Neutrophil (primary cell): ENCODE measurements around the gene WFDC1.

Source experiments
- H3K27ac ChIP-seq: fragments of 200-600 bp; sonication (generic); 2 replicates; pipeline ENCODE4 v1.5.1; 2016; ENCODE audit warnings: mild to moderate bottlenecking, moderate library complexity
- H3K27me3 ChIP-seq: fragments of 200-600 bp; sonication (generic); 2 replicates; pipeline ENCODE4 v1.6.0; 2016; ENCODE audit warnings: mild to moderate bottlenecking
- H3K36me3 ChIP-seq: fragments of 200-600 bp; sonication (generic); 2 replicates; pipeline ENCODE4 v1.5.1; 2017
- H3K4me1 ChIP-seq, 2 experiments: fragments of 200-600 bp in 1 of 2; sonication (generic) in 1 of 2; 1 replicate in 1 of 2; 2 replicates in 1 of 2; pipeline versions ENCODE4 v1.5.1 to v1.6.1; 2013 to 2016; ENCODE audit warnings: low read depth in 1 of 2, low read length in 1 of 2, mild to moderate bottlenecking in 1 of 2, moderate library complexity in 1 of 2; ENCODE audit not compliant: control insufficient read depth in 1 of 2, insufficient read depth in 1 of 2
- H3K4me3 ChIP-seq, 2 experiments: fragments of 200-600 bp in 1 of 2; sonication (generic) in 1 of 2; 1 replicate in 1 of 2; 2 replicates in 1 of 2; pipeline ENCODE4 v1.5.1; 2013 to 2016; ENCODE audit warnings: low read depth in 1 of 2, low read length in 1 of 2, mild to moderate bottlenecking in 1 of 2, moderate library complexity in 1 of 2
- H3K9me3 ChIP-seq: fragments of 200-600 bp; sonication (generic); 2 replicates; pipeline ENCODE4 v1.5.1; 2016
- TF ChIP-seq, protein P1 (sequence below): fragments of 200-600 bp; sonication (generic); IDR thresholded peaks from 2 replicates; pipeline ENCODE4 v1.5.1; 2016; ENCODE audit warnings: antibody characterized with exemption

The WFDC1 gene

DNA sequence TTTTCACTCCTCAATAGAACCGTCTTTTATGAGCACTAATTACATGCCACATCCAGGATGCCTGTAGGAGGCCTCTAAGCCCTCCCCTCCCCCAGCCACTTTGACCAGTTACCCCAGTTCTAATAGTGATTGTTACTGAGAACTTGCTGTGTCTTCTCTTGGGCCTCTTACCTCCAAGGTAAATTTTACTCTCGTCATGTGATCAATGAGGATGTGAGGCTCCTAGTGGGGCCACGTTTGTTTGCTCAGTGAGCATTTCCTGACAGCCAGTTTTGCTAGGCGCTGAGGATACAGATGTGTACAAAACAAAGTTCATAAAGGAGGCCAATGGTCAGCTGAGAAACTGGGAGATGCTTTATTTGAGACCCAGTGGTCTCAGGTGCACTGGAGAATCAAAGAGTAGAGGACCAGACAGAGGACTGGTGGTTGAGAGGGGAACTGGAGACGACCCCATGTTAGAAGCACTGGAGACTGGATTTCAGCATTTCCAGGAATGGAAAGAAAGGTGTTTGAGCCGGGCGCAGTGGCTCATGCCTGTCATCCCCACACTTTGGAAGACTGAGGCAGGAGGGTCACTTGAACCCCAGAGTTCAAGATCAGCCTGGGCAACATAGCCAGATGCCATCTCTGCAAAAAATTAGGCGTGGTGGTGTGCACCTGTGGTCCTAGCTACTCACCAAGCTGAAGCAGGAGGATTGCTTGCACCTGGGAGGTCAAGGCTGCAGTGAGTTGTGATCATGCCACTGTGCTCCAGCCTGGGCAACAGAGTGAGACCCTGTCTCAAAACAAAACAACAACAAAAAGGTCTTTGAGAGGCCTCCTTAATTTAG, 76.3 kb downstream of the WFDC1 start:
- no peaks in the 10 kb centered on the region for H3K36me3 ChIP-seq
- peak overlapping the region; percentile 63 for H3K27ac ChIP-seq
- H3K4me1 ChIP-seq, result peaks cover 85 to 91% of the 10 kb centered on the region in 2 experiments
- peaks cover 15% of the 10 kb centered on the region for H3K27me3 ChIP-seq
- TF ChIP-seq, protein P1, sequence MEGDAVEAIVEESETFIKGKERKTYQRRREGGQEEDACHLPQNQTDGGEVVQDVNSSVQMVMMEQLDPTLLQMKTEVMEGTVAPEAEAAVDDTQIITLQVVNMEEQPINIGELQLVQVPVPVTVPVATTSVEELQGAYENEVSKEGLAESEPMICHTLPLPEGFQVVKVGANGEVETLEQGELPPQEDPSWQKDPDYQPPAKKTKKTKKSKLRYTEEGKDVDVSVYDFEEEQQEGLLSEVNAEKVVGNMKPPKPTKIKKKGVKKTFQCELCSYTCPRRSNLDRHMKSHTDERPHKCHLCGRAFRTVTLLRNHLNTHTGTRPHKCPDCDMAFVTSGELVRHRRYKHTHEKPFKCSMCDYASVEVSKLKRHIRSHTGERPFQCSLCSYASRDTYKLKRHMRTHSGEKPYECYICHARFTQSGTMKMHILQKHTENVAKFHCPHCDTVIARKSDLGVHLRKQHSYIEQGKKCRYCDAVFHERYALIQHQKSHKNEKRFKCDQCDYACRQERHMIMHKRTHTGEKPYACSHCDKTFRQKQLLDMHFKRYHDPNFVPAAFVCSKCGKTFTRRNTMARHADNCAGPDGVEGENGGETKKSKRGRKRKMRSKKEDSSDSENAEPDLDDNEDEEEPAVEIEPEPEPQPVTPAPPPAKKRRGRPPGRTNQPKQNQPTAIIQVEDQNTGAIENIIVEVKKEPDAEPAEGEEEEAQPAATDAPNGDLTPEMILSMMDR, result no peak
- H3K4me3 ChIP-seq, result no peak overlapping the region
- no peaks in the 10 kb centered on the region for H3K9me3 ChIP-seq

DNA sequence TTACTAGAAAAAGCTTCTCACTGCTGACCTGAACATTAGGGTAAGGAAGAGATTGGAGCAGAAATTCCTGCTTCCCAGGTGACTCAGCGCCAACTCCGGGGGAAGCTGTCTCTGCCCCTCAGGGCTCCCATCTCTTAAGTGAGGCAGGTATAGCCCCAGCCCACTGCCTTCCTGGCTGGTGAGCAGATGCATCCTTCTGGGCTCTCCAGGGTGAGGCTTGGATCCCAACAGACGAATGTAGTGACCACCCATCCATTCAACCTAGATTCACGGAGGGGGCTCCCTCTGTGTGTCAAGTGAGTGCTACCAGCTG, 76.8 kb downstream of the WFDC1 start:
- Histone ChIP-seq H3K9me3 (no peaks in the 10 kb centered on the region), H3K4me3 (no peak overlapping the region), H3K27ac (peak overlapping the region; percentile 63), H3K27me3 (peaks cover 15% of the 10 kb centered on the region), H3K4me1 (peaks cover 84 to 88% of the 10 kb centered on the region in 2 experiments), H3K36me3 (no peaks in the 10 kb centered on the region)
- TF ChIP-seq, protein P1, result no peak

DNA sequence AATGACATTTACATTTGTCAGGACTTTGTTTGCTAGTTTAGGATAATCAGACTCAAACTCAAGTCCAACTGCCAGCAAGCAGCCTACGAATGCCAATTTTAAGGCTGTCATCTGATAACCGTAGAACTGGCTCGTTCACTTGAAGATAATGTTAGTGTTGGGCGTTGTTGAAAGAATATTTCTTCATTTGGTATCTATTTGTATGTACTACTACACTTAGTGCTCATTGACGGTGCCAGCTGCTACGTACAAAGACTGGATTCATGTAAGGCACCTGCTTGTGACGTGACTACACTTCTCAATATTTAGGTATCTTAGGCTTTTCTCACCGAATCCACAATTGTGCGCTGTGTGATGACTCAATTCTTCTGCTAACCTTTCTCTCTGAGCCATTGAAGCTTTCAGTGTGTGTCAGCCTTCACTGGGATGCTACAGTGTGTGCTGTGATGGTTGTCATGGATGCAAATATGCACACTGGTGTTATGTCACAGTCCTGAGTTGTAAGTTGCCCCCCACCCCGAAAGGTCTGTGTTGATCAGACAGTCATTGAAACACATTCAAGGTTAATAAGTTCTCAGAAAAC, 79.3 kb downstream of the WFDC1 start:
- TF ChIP-seq, protein P1, result no peak
- Histone ChIP-seq H3K27me3 (peaks cover 2% of the 10 kb centered on the region), H3K4me1 (peaks cover 59 to 67% of the 10 kb centered on the region in 2 experiments), H3K27ac (peak overlapping the region; percentile 60), H3K36me3 (no peaks in the 10 kb centered on the region), H3K9me3 (no peaks in the 10 kb centered on the region), H3K4me3 (no peak overlapping the region)

DNA sequence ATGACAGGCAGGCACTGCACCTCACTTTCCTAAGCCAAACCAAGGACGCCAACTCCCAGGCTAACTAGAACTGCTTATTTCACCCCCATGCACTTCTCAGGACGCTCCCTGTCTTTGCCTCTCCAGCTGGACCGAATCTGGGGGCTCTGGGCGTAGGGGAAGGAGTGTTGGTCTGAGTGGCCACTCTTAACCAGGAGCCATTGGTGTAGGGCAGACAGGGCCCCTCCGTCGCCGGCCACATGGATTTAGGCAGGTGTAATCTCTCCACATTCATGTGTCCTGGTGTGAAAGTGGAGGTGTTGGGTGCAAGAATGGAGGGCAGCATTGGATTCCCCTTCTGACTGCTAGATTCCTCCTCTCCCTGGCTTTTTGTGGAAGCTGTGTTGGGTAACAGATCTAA, 83.4 kb downstream of the WFDC1 start:
- no peak overlapping the region for H3K4me3 ChIP-seq
- H3K27me3 ChIP-seq, result no peaks in the 10 kb centered on the region
- peaks cover 31 to 40% of the 10 kb centered on the region in 2 experiments for H3K4me1 ChIP-seq
- H3K36me3 ChIP-seq, result no peaks in the 10 kb centered on the region
- TF ChIP-seq, protein P1, result no peak
- no peaks in the 10 kb centered on the region for H3K9me3 ChIP-seq
- H3K27ac ChIP-seq, result no peak overlapping the region

DNA sequence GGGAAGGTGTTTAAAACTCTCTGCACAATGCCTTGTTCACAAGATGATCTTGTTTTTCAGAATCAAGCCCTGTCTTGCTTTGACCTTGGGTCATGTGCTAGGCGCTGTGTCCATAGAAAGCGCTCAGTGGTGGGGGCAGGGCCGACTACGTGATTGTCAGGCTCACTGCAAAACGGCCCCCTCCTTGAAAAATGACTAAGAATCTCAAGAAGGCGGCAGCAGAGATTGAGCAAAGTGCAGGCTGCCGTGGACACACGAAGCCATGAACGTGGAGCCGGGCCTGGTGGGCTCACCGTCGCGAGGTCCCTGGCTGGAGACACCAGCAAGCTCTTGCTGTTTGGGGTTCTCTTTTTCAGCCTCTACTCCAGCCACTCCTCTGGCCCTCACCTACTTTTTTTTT, 83.9 kb downstream of the WFDC1 start:
- H3K4me3 ChIP-seq, result no peak overlapping the region
- peaks cover 26 to 35% of the 10 kb centered on the region in 2 experiments for H3K4me1 ChIP-seq
- H3K36me3 ChIP-seq, result no peaks in the 10 kb centered on the region
- no peaks in the 10 kb centered on the region for H3K27me3 ChIP-seq
- no peaks in the 10 kb centered on the region for H3K9me3 ChIP-seq
- H3K27ac ChIP-seq, result no peak overlapping the region
- TF ChIP-seq, protein P1, result no peak
